DOHH2 (cell line): ENCODE results near the gene RARA.
"Not testable (repeated sequence)": the region's sequence is repeated elsewhere in the genome, so short reads cannot be mapped to it uniquely, and the experiment has no call there.

Experiments used
- H3F3A ChIP-seq: fragments of 200-600 bp; sonication (generic), shearing (Covaris generic); 2 replicates; pipeline ENCODE4 v1.6.0; 2016; ENCODE audit warnings: antibody characterized with exemption, mild to moderate bottlenecking; ENCODE audit not compliant: control insufficient read depth, insufficient read depth
- H3K27ac ChIP-seq: fragments of 200-600 bp; sonication (generic); 2 replicates; pipeline ENCODE4 v1.5.1; 2014; ENCODE audit warnings: low read depth, mild to moderate bottlenecking, low read length, moderate library complexity
- H3K27me3 ChIP-seq: fragments of 200-600 bp; sonication (generic); 2 replicates; pipeline ENCODE4 v1.6.1; 2014; ENCODE audit warnings: mild to moderate bottlenecking, low read length, mixed read lengths; ENCODE audit not compliant: control insufficient read depth
- H3K36me3 ChIP-seq: fragments of 200-600 bp; sonication (generic); 2 replicates; pipeline ENCODE4 v1.6.1; 2014; ENCODE audit warnings: mild to moderate bottlenecking, low read length, moderate library complexity, mixed read lengths; ENCODE audit not compliant: control insufficient read depth
- H3K4me1 ChIP-seq: fragments of 200-600 bp; sonication (generic); 2 replicates; pipeline ENCODE4 v1.6.1; 2014; ENCODE audit warnings: mild to moderate bottlenecking, low read length, mixed read lengths; ENCODE audit not compliant: control insufficient read depth
- H3K4me2 ChIP-seq: fragments of 200-600 bp; sonication (generic); 2 replicates; pipeline ENCODE4 v1.6.0; 2014; ENCODE audit warnings: mild to moderate bottlenecking, low read length, moderate library complexity
- H3K4me3 ChIP-seq: fragments of 200-600 bp; sonication (generic); 2 replicates; pipeline ENCODE4 v1.5.1; 2014; ENCODE audit warnings: mild to moderate bottlenecking, low read length, mixed read lengths
- H3K79me2 ChIP-seq: fragments of 200-600 bp; sonication (generic); 2 replicates; pipeline ENCODE4 v1.6.1; 2014; ENCODE audit warnings: mild to moderate bottlenecking, low read length, mixed read lengths; ENCODE audit not compliant: control insufficient read depth
- H3K9me2 ChIP-seq: fragments of 200-600 bp; sonication (generic); replicated peaks from 2 replicates; pipeline ENCODE4 v1.6.1; 2014; ENCODE audit warnings: mild to moderate bottlenecking, low read length, mixed read lengths; ENCODE audit not compliant: control insufficient read depth
- H3K9me3 ChIP-seq: fragments of 200-600 bp; sonication (generic); 2 replicates; pipeline ENCODE4 v1.6.1; 2014; ENCODE audit warnings: antibody characterized with exemption, low read length, mixed read lengths; ENCODE audit not compliant: control insufficient read depth, insufficient read depth
- H4K20me1 ChIP-seq: fragments of 200-600 bp; sonication (generic); 2 replicates; pipeline ENCODE4 v1.6.0; 2014; ENCODE audit warnings: low read depth, mild to moderate bottlenecking, antibody characterized with exemption, low read length, moderate library complexity; ENCODE audit not compliant: control insufficient read depth, insufficient read depth
- CTCF ChIP-seq: fragments of 200-600 bp; sonication (generic); IDR thresholded peaks from one replicate; pipeline ENCODE4 v1.5.1; 2014; ENCODE audit warnings: antibody characterized with exemption, mild to moderate bottlenecking, low read depth, low read length; ENCODE audit not compliant: poor library complexity, severe bottlenecking
- EZH2phosphoT487 ChIP-seq: fragments of 200-600 bp; sonication (generic); IDR thresholded peaks from 2 replicates; pipeline ENCODE4 v1.6.1; 2017; ENCODE audit warnings: borderline replicate concordance, mild to moderate bottlenecking, antibody characterized with exemption, low read length, moderate library complexity, mixed read lengths

Gene RARA

GRCh38 chr17:40295488-40296436, 13.2 kb upstream of the RARA start:
- no peaks in the 10 kb centered on the region for H3K27me3 ChIP-seq
- no peak overlapping the region for H3K4me2 ChIP-seq
- H3K9me2 ChIP-seq = no peaks in the 10 kb centered on the region
- no peak overlapping the region for H3K4me3 ChIP-seq
- H4K20me1 ChIP-seq = peaks cover 21% of the 10 kb centered on the region
- no peaks in the 10 kb centered on the region for H3K9me3 ChIP-seq
- TF ChIP-seq CTCF (no peak), EZH2phosphoT487 (no peak)
- H3K36me3 ChIP-seq = peaks cover 98% of the 10 kb centered on the region
- no peak overlapping the region for H3K27ac ChIP-seq
- peaks cover 7% of the 10 kb centered on the region for H3K4me1 ChIP-seq
- H3K79me2 ChIP-seq = peaks cover 50% of the 10 kb centered on the region
- H3F3A ChIP-seq = peaks cover 23% of the 10 kb centered on the region

GRCh38 chr17:40297511-40297910, 11.5 kb upstream of the RARA start:
- Histone ChIP-seq H3K9me2 (no peaks in the 10 kb centered on the region), H3K9me3 (no peaks in the 10 kb centered on the region), H3K36me3 (peaks cover 100% of the 10 kb centered on the region), H3K4me3 (no peak overlapping the region), H4K20me1 (peaks cover 14% of the 10 kb centered on the region), H3F3A (peaks cover 37% of the 10 kb centered on the region), H3K27me3 (no peaks in the 10 kb centered on the region), H3K4me2 (no peak overlapping the region), H3K27ac (no peak overlapping the region), H3K79me2 (peaks cover 36% of the 10 kb centered on the region), H3K4me1 (no peaks in the 10 kb centered on the region)
- TF ChIP-seq CTCF = no peak
- no peak for TF ChIP-seq EZH2phosphoT487

GRCh38 chr17:40298726-40299125, 10.3 kb upstream of the RARA start:
- no peaks in the 10 kb centered on the region for H3K9me2 ChIP-seq
- no peaks in the 10 kb centered on the region for H3K27me3 ChIP-seq
- H3K9me3 ChIP-seq = no peaks in the 10 kb centered on the region
- H3K36me3 ChIP-seq = peaks cover 100% of the 10 kb centered on the region
- H3F3A ChIP-seq = peaks cover 39% of the 10 kb centered on the region
- H3K27ac ChIP-seq = no peak overlapping the region
- no peak overlapping the region for H3K4me2 ChIP-seq
- no peak overlapping the region for H3K4me3 ChIP-seq
- H3K4me1 ChIP-seq = peaks cover 4% of the 10 kb centered on the region; the same call in 1 of the 2 replicates
- TF ChIP-seq CTCF (no peak), EZH2phosphoT487 (no peak)
- H3K79me2 ChIP-seq = peaks cover 34% of the 10 kb centered on the region
- peaks cover 20% of the 10 kb centered on the region for H4K20me1 ChIP-seq

GRCh38 chr17:40299159-40299757, 9.7 kb upstream of the RARA start:
- Histone ChIP-seq H3F3A (peaks cover 38% of the 10 kb centered on the region), H4K20me1 (peaks cover 25% of the 10 kb centered on the region), H3K79me2 (peaks cover 32% of the 10 kb centered on the region), H3K36me3 (peaks cover 100% of the 10 kb centered on the region)
- H3K9me2 ChIP-seq, H3K27ac ChIP-seq, H3K9me3 ChIP-seq, H3K4me2 ChIP-seq, H3K4me3 ChIP-seq, H3K4me1 ChIP-seq, H3K27me3 ChIP-seq: not testable (repeated sequence)
